Activated T-cell treated with anti-CD3 and anti-CD28 coated beads, Interleukin-2, amount 50 U/mL, for 72 hours (primary cell): ENCODE data around the gene EXD2. TPM values are rescaled to one million over a fixed set of nuclear protein-coding genes. Genes with fewer than 3 reads are reported as not detected.
A peak's percentile ranks its signal among the peaks of the same experiment; 100 is the strongest.
"Not testable (repeated sequence)": the region's sequence is repeated elsewhere in the genome, so short reads cannot be mapped to it uniquely, and the experiment has no call there.

Source experiments
- ATAC-seq, 2 donors: fragments of 150-1000 bp; cut with Tn5 transposase; replicated peaks in 1 of 2; 2 replicates each; pipeline ENCODE4 v1.10.0; 2021; ENCODE audit warnings: moderate library complexity in 2 of 2, mild to moderate bottlenecking in 1 of 2
- DNase-seq, 2 donors: peaks; one replicate each; pipeline ENCODE4 v3.0.0; 2021 to 2022; ENCODE audit warnings: mixed read lengths in 1 of 2
- H3K27ac Mint-ChIP-seq: one replicate; pipeline ENCODE4 v1.8.0; 2022; ENCODE audit warnings: mild to moderate bottlenecking, moderate library complexity, mixed read lengths
- H3K27me3 Mint-ChIP-seq: one replicate; pipeline ENCODE4 v1.8.0; 2022; ENCODE audit warnings: low read depth, mixed read lengths
- H3K36me3 Mint-ChIP-seq, 2 donors: one replicate each; pipeline ENCODE4 v1.8.0; 2022; ENCODE audit warnings: mixed read lengths in 2 of 2, mild to moderate bottlenecking in 1 of 2; ENCODE audit not compliant: insufficient read depth in 2 of 2
- H3K4me1 Mint-ChIP-seq: one replicate; pipeline ENCODE4 v1.8.0; 2022; ENCODE audit warnings: low read depth, mixed read lengths
- H3K4me3 Mint-ChIP-seq, 2 donors: one replicate each; pipeline ENCODE4 v1.8.0; 2022; ENCODE audit warnings: mild to moderate bottlenecking in 2 of 2, mixed read lengths in 2 of 2, moderate library complexity in 2 of 2
- H3K9me3 Mint-ChIP-seq, 2 donors: one replicate each; pipeline ENCODE4 v1.8.0; 2022; ENCODE audit warnings: mixed read lengths in 2 of 2
- total RNA-seq, 2 donors: library from RNA; stranded (reverse); gene quantifications; one replicate each; pipeline ENCODE4 v1.2.3, GENCODE V29; 2022

The EXD2 gene
- total RNA-seq, 2 donors from 2014 or later = 11.3 to 16.3 TPM

DNA sequence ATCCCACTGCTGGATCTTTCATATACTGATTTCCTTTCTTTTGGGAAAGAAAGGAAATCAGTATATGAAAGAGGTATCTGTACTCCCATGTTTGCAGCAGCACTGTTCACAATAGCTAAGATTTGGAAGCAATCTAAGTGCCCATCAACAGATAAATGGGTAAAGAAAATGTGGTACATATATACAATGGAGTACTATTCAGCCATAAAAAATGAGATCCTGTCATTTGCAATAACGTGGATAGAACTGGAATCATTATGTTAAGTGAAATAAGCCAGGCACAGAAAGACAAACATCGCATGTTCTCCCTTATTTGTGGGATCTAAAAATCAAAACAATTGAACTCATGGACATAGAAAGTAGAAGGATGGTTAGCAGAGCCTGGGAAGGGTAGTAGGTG, 25.5 kb upstream of the EXD2 start:
- not testable (repeated sequence) for H3K27me3 Mint-ChIP-seq, H3K9me3 Mint-ChIP-seq, H3K36me3 Mint-ChIP-seq, H3K4me1 Mint-ChIP-seq, ATAC-seq, H3K4me3 Mint-ChIP-seq, DNase-seq, H3K27ac Mint-ChIP-seq

DNA sequence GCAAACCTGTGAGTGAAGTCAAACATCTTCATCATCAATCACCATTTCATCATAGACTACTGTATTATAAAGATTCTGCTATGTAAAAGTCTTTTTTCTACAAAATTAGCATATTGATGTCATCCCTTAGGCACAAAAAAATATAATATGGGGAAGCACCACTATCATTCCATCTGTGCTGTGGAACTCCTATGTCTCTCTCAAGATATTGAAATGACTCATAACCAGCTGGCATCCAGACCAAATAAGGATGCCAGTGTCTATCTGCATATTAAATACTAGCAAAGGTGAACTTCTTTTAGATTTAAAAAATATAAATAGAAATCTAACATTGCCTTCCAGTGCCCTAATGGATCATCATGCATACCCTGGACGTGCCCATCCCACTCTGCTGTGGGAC, 20.5 kb upstream of the EXD2 start:
- Mint-ChIP-seq H3K4me1 (no peaks in the 10 kb centered on the region), H3K27ac (no peak overlapping the region), H3K27me3 (no peaks in the 10 kb centered on the region), H3K4me3 (no peak overlapping the region), H3K36me3 (no peaks in the 10 kb centered on the region), H3K9me3 (peaks cover 0 to 2% of the 10 kb centered on the region in 2 donors)
- DNase-seq (no peak), ATAC-seq (no peak)

DNA sequence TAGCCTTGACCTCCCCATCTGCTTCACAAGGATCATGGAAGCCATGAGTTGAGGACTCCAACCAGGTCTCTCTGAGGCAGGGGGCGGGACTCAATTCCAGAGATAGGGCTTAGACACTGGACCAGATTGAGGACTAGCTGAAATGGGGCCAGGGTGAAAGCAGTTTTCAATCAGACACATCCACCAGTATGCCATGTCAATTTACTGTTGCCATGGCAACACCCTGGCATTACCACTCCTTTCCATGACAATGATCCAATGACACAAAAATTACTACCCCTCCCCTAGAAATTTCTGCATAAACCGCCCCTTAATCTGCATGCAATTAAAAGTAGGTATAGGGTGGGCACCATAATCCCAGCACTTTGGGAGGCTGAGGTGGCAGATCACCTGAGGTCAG, 19.7 kb upstream of the EXD2 start:
- DNase-seq (no peak), ATAC-seq (no peak)
- no peaks in the 10 kb centered on the region for H3K27me3 Mint-ChIP-seq
- no peak overlapping the region for H3K4me3 Mint-ChIP-seq
- H3K9me3 Mint-ChIP-seq = peaks cover 0 to 2% of the 10 kb centered on the region in 2 donors
- no peak overlapping the region for H3K27ac Mint-ChIP-seq
- no peaks in the 10 kb centered on the region for H3K36me3 Mint-ChIP-seq
- H3K4me1 Mint-ChIP-seq = no peaks in the 10 kb centered on the region

GRCh38 chr14:69175130-69175529, 16.2 kb upstream of the EXD2 start:
- peaks cover 0 to 2% of the 10 kb centered on the region in 2 donors for H3K9me3 Mint-ChIP-seq
- H3K4me1 Mint-ChIP-seq = no peaks in the 10 kb centered on the region
- no peak overlapping the region for H3K4me3 Mint-ChIP-seq
- no peak for DNase-seq
- H3K36me3 Mint-ChIP-seq = no peaks in the 10 kb centered on the region
- H3K27me3 Mint-ChIP-seq = no peaks in the 10 kb centered on the region
- no peak for ATAC-seq
- no peak overlapping the region for H3K27ac Mint-ChIP-seq

GRCh38 chr14:69181491-69181890, 9.8 kb upstream of the EXD2 start:
- H3K27ac Mint-ChIP-seq = no peak overlapping the region
- DNase-seq (no peak), ATAC-seq (no peak)
- H3K9me3 Mint-ChIP-seq = no peaks in the 10 kb centered on the region
- no peak overlapping the region for H3K4me3 Mint-ChIP-seq
- no peaks in the 10 kb centered on the region for H3K36me3 Mint-ChIP-seq
- H3K27me3 Mint-ChIP-seq = no peaks in the 10 kb centered on the region
- H3K4me1 Mint-ChIP-seq = no peaks in the 10 kb centered on the region

- ATAC-seq, H3K27ac Mint-ChIP-seq, H3K4me3 Mint-ChIP-seq, DNase-seq, H3K27me3 Mint-ChIP-seq, H3K9me3 Mint-ChIP-seq, H3K36me3 Mint-ChIP-seq, H3K4me1 Mint-ChIP-seq: not testable (repeated sequence)
These were observed 8.7 kb upstream of the EXD2 start for GRCh38 chr14:69182580-69182979.

DNA sequence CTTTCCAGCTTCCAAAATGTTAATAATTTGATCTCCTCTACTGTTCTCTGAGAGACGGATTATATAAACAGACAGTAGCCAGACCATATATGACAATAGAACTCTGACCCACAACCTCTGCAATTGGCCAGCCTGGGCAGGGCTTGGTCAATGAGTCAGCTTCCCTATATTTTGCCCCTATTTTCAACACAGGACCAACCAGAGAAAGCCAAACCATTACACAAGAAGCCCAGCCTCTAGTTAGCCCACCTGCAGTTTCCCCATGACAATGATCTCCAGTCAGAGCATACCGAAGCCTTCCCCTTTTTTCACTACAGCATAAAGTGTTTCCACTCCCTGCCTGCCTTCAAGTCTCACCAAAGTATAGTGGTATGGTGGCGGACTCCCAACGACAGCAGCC, 7.6 kb upstream of the EXD2 start:
- Mint-ChIP-seq H3K4me3 (no peak overlapping the region), H3K36me3 (no peaks in the 10 kb centered on the region), H3K4me1 (no peaks in the 10 kb centered on the region), H3K9me3 (no peaks in the 10 kb centered on the region), H3K27me3 (no peaks in the 10 kb centered on the region), H3K27ac (no peak overlapping the region)
- ATAC-seq (no peak), DNase-seq (no peak)

DNA sequence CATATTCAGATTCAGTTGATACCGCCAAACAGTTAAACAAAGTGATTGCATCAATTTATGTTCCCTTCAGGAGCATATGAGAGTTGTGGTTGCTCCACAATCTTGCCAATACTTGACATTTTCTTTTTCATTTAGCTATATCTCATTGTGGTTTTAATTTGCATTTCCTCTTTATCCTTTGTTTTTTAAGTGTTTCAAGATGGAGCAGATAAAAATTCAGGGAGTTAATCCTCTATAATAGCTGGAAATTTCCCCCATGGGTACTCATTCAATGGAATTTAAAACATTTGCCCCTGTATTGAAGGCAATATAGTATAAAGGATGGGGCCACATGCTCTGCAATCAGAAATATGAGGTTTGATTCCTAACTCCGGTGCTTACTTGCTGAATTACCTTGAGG, 1.1 kb upstream of the EXD2 start:
- Mint-ChIP-seq H3K27me3 (no peaks in the 10 kb centered on the region), H3K4me1 (peaks cover 28% of the 10 kb centered on the region), H3K27ac (no peak overlapping the region), H3K36me3 (no peaks in the 10 kb centered on the region), H3K9me3 (no peaks in the 10 kb centered on the region), H3K4me3 (peak overlapping the region in 1 of 2 donors; percentile 98)
- no peak for DNase-seq
- no peak for ATAC-seq

- no peak for ATAC-seq
- no peak for DNase-seq
- H3K36me3 Mint-ChIP-seq = no peaks in the 10 kb centered on the region
- H3K9me3 Mint-ChIP-seq = no peaks in the 10 kb centered on the region
- peaks cover 28% of the 10 kb centered on the region for H3K4me1 Mint-ChIP-seq
- peak overlapping the region; percentile 25 for H3K27ac Mint-ChIP-seq
- H3K4me3 Mint-ChIP-seq = peak overlapping the region; percentile 42 to 98
- H3K27me3 Mint-ChIP-seq = no peaks in the 10 kb centered on the region
These were observed 2.4 kb downstream of the EXD2 start for GRCh38 chr14:69193721-69194120.

DNA sequence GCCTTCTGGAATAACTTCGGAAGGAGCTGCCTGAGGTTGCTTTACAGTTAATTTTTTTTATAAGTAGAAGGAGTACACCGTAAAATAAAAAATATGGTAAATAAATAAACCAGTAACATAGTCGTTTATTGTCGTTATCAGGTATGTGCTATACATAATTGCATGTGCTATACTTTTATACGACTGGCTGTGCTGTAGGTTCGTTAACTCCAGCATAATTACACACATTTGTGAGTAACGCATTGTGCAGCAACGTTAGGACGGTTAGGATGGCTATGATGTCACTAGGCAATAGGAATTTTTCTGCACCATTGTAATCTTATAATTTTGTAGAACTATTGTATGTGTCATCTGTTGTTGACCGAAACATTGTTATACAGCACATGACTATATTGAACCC, 8.5 kb downstream of the EXD2 start:
- Mint-ChIP-seq H3K4me1 (no peaks in the 10 kb centered on the region), H3K9me3 (no peaks in the 10 kb centered on the region), H3K27ac (no peak overlapping the region), H3K27me3 (no peaks in the 10 kb centered on the region), H3K36me3 (no peaks in the 10 kb centered on the region), H3K4me3 (no peak overlapping the region)
- ATAC-seq (no peak), DNase-seq (no peak)

GRCh38 chr14:69204753-69205152, 13.5 kb downstream of the EXD2 start:
- Mint-ChIP-seq H3K9me3 (no peaks in the 10 kb centered on the region), H3K27ac (no peak overlapping the region), H3K4me1 (no peaks in the 10 kb centered on the region), H3K27me3 (no peaks in the 10 kb centered on the region), H3K4me3 (no peak overlapping the region), H3K36me3 (no peaks in the 10 kb centered on the region)
- DNase-seq (no peak), ATAC-seq (no peak)

GRCh38 chr14:69207435-69208041, 16.2 kb downstream of the EXD2 start:
- Mint-ChIP-seq H3K36me3 (no peaks in the 10 kb centered on the region), H3K9me3 (no peaks in the 10 kb centered on the region), H3K27me3 (no peaks in the 10 kb centered on the region), H3K4me3 (no peak overlapping the region), H3K4me1 (no peaks in the 10 kb centered on the region), H3K27ac (no peak overlapping the region)
- no peak for ATAC-seq
- DNase-seq = no peak

DNA sequence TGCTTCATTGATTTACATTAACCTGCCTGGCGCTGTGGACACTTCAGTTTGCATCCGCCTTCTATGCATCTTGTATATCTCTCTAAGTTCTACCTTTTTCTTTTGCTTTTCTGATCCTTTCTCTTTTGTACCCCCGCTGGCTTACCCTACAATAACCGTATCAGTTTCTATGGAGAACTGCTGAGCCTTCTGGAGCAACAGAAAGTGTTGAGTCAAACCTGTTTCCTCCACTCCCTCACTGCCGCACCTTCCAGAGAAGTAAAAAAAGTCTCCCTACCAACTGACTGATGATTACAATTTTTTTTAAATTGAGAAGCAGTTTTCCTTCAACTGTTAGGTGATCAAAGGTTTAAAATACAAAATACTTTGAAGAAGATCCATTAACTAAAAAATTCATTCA, 17.4 kb downstream of the EXD2 start:
- no peaks in the 10 kb centered on the region for H3K4me1 Mint-ChIP-seq
- no peaks in the 10 kb centered on the region for H3K36me3 Mint-ChIP-seq
- H3K27ac Mint-ChIP-seq = no peak overlapping the region

GRCh38 chr14:69214393-69214792, 23.1 kb downstream of the EXD2 start:
- Mint-ChIP-seq H3K36me3 (peaks cover 4 to 5% of the 10 kb centered on the region in 2 donors), H3K4me3 (no peak overlapping the region), H3K27ac (no peak overlapping the region), H3K27me3 (no peaks in the 10 kb centered on the region), H3K9me3 (peaks cover 0 to 2% of the 10 kb centered on the region in 2 donors), H3K4me1 (no peaks in the 10 kb centered on the region)
- ATAC-seq = no peak
- no peak for DNase-seq

More for the DNA sequence above, 17.4 kb downstream of the EXD2 start:
- DNase-seq = no peak
- Mint-ChIP-seq H3K9me3 (no peaks in the 10 kb centered on the region), H3K27me3 (no peaks in the 10 kb centered on the region), H3K4me3 (no peak overlapping the region)
- no peak for ATAC-seq
